ENCODE measurements around the gene ZFP36L1.

Gene ZFP36L1

GRCh38 chr14:68740788-68741476 is 51.9 kb downstream of the ZFP36L1 start:
- Histone ChIP-seq H3K9me2 (replicated peaks; ENCODE audit: low read depth, low read length) (no peaks in the 10 kb centered on the region), H3K79me2 (ENCODE audit: insufficient read depth, low read length) (no peaks in the 10 kb centered on the region), H3K9me3 (ENCODE audit: insufficient read depth, low read depth, low read length) (no peaks in the 10 kb centered on the region), H3K4me3 (ENCODE audit: low read length, poor library complexity, severe bottlenecking) (no peak overlapping the region), H3K9ac (ENCODE audit: low read depth, low read length, poor library complexity, severe bottlenecking) (no peak overlapping the region), H2AFZ (ENCODE audit: low read length) (no peak overlapping the region), H3F3A (ENCODE audit: low read depth) (no peaks in the 10 kb centered on the region), H4K20me1 (ENCODE audit: insufficient read depth, low read length, poor library complexity, severe bottlenecking) (no peaks in the 10 kb centered on the region), H3K4me2 (ENCODE audit: low read depth, low read length, poor library complexity, severe bottlenecking) (no peak overlapping the region), H3K27me3 (ENCODE audit: insufficient read depth, low read length, poor library complexity, severe bottlenecking) (no peaks in the 10 kb centered on the region), H3K36me3 (ENCODE audit: insufficient read depth, low read length) (no peaks in the 10 kb centered on the region), H3K4me1 (ENCODE audit: insufficient read depth, low read length, poor library complexity, severe bottlenecking) (peaks cover 18% of the 10 kb centered on the region)
- TF ChIP-seq CTCF (conservative IDR thresholded peaks at IDR 0.05; ENCODE audit: low read length) (no peak), EZH2phosphoT487 (IDR thresholded peaks at IDR 0.05; ENCODE audit: borderline replicate concordance) (no peak)

GRCh38 chr14:68739701-68740100 is 53.2 kb downstream of the ZFP36L1 start:
- Histone ChIP-seq H2AFZ (ENCODE audit: low read length) (no peak overlapping the region), H4K20me1 (ENCODE audit: insufficient read depth, low read length, poor library complexity, severe bottlenecking) (no peaks in the 10 kb centered on the region), H3K9me2 (replicated peaks; ENCODE audit: low read depth, low read length) (no peaks in the 10 kb centered on the region), H3K36me3 (ENCODE audit: insufficient read depth, low read length) (no peaks in the 10 kb centered on the region), H3K9ac (ENCODE audit: low read depth, low read length, poor library complexity, severe bottlenecking) (no peak overlapping the region), H3K4me2 (ENCODE audit: low read depth, low read length, poor library complexity, severe bottlenecking) (no peak overlapping the region), H3K27me3 (ENCODE audit: insufficient read depth, low read length, poor library complexity, severe bottlenecking) (no peaks in the 10 kb centered on the region), H3K79me2 (ENCODE audit: insufficient read depth, low read length) (no peaks in the 10 kb centered on the region), H3F3A (ENCODE audit: low read depth) (peaks cover 5% of the 10 kb centered on the region; the same call in 1 of the 2 replicates), H3K4me1 (ENCODE audit: insufficient read depth, low read length, poor library complexity, severe bottlenecking) (peaks cover 28% of the 10 kb centered on the region), H3K9me3 (ENCODE audit: insufficient read depth, low read depth, low read length) (no peaks in the 10 kb centered on the region), H3K4me3 (ENCODE audit: low read length, poor library complexity, severe bottlenecking) (no peak overlapping the region)
- TF ChIP-seq EZH2phosphoT487 (IDR thresholded peaks at IDR 0.05; ENCODE audit: borderline replicate concordance) (no peak), CTCF (conservative IDR thresholded peaks at IDR 0.05; ENCODE audit: low read length) (no peak)

- Histone ChIP-seq H3K79me2 (ENCODE audit: insufficient read depth, low read length) (no peaks in the 10 kb centered on the region), H3K36me3 (ENCODE audit: insufficient read depth, low read length) (no peaks in the 10 kb centered on the region), H4K20me1 (ENCODE audit: insufficient read depth, low read length, poor library complexity, severe bottlenecking) (no peaks in the 10 kb centered on the region), H3K9ac (ENCODE audit: low read depth, low read length, poor library complexity, severe bottlenecking) (no peak overlapping the region), H3F3A (ENCODE audit: low read depth) (peaks cover 10% of the 10 kb centered on the region; the same call in 1 of the 2 replicates), H3K9me2 (replicated peaks; ENCODE audit: low read depth, low read length) (no peaks in the 10 kb centered on the region), H2AFZ (ENCODE audit: low read length) (no peak overlapping the region), H3K4me1 (ENCODE audit: insufficient read depth, low read length, poor library complexity, severe bottlenecking) (peaks cover 36% of the 10 kb centered on the region), H3K27me3 (ENCODE audit: insufficient read depth, low read length, poor library complexity, severe bottlenecking) (no peaks in the 10 kb centered on the region), H3K9me3 (ENCODE audit: insufficient read depth, low read depth, low read length) (no peaks in the 10 kb centered on the region), H3K4me2 (ENCODE audit: low read depth, low read length, poor library complexity, severe bottlenecking) (no peak overlapping the region), H3K4me3 (ENCODE audit: low read length, poor library complexity, severe bottlenecking) (no peak overlapping the region)
- no peak for TF ChIP-seq CTCF (conservative IDR thresholded peaks at IDR 0.05; ENCODE audit: low read length)
- no peak for TF ChIP-seq EZH2phosphoT487 (IDR thresholded peaks at IDR 0.05; ENCODE audit: borderline replicate concordance)
Measured at GRCh38 chr14:68738559-68738958, 54.3 kb downstream of the ZFP36L1 start.

Measured in Loucy (cell line).